Measurements from ENCODE around the gene SIRT6.

GRCh38 chr19:4210166-4210731 is 27.9 kb upstream of the SIRT6 start:
- TF ChIP-seq CTCF (IDR thresholded peaks at IDR 0.05) (no peak), EZH2 (IDR thresholded peaks at IDR 0.05; ENCODE audit: borderline replicate concordance, insufficient read depth, low read depth, low read length, poor library complexity, severe bottlenecking) (no peak)
